ENCODE data around the gene CIPC. TPM values are rescaled to one million over a fixed set of nuclear protein-coding genes. Genes with fewer than 3 reads are reported as not detected.

Gene CIPC
- total RNA-seq, 1 donor from 2014 or later, result 70.3 TPM

- no peak for DNase-seq
- no peaks in the 10 kb centered on the region for H3K36me3 ChIP-seq
- H3K27ac ChIP-seq (replicated peaks), result no peak overlapping the region
- H3K4me1 ChIP-seq, result peaks cover 4% of the 10 kb centered on the region
- peaks cover 53% of the 10 kb centered on the region for H3K27me3 ChIP-seq (ENCODE audit: low read depth)
- intact Hi-C loops (cut with micrococcal nuclease), result no loop called here
- no peak for TF ChIP-seq CTCF (IDR thresholded peaks at IDR 0.05; ENCODE audit: borderline replicate concordance)
- no peaks in the 10 kb centered on the region for H3K9me3 ChIP-seq (replicated peaks)
- H3K4me3 ChIP-seq, result no peak overlapping the region
These were observed 33.1 kb downstream of the CIPC start for GRCh38 chr14:77131206-77131605.

GRCh38 chr14:77131871-77132486 is 33.9 kb downstream of the CIPC start:
- H3K27ac ChIP-seq (replicated peaks), result no peak overlapping the region
- intact Hi-C loops (cut with micrococcal nuclease), result no loop called here
- peaks cover 4% of the 10 kb centered on the region for H3K4me1 ChIP-seq
- no peak for TF ChIP-seq CTCF (IDR thresholded peaks at IDR 0.05; ENCODE audit: borderline replicate concordance)
- H3K36me3 ChIP-seq, result no peaks in the 10 kb centered on the region
- DNase-seq, result no peak
- no peak overlapping the region for H3K4me3 ChIP-seq
- peaks cover 57% of the 10 kb centered on the region for H3K27me3 ChIP-seq (ENCODE audit: low read depth)
- no peaks in the 10 kb centered on the region for H3K9me3 ChIP-seq (replicated peaks)

GRCh38 chr14:77133720-77134338 is 35.8 kb downstream of the CIPC start:
- no peak overlapping the region for H3K27ac ChIP-seq (replicated peaks)
- no peak overlapping the region for H3K4me3 ChIP-seq
- peak; percentile 40 for DNase-seq
- no peaks in the 10 kb centered on the region for H3K36me3 ChIP-seq
- peaks cover 75% of the 10 kb centered on the region for H3K27me3 ChIP-seq (ENCODE audit: low read depth)
- H3K4me1 ChIP-seq, result peaks cover 4% of the 10 kb centered on the region
- TF ChIP-seq CTCF (IDR thresholded peaks at IDR 0.05; ENCODE audit: borderline replicate concordance), result no peak
- intact Hi-C loops (cut with micrococcal nuclease), result no loop called here
- H3K9me3 ChIP-seq (replicated peaks), result no peaks in the 10 kb centered on the region

- no peak for TF ChIP-seq CTCF (IDR thresholded peaks at IDR 0.05; ENCODE audit: borderline replicate concordance)
- Histone ChIP-seq H3K27me3 (ENCODE audit: low read depth) (peaks cover 100% of the 10 kb centered on the region), H3K4me3 (no peak overlapping the region), H3K4me1 (peaks cover 29% of the 10 kb centered on the region), H3K9me3 (replicated peaks) (no peaks in the 10 kb centered on the region), H3K27ac (replicated peaks) (no peak overlapping the region), H3K36me3 (no peaks in the 10 kb centered on the region)
- no peak for DNase-seq
- intact Hi-C loops (cut with micrococcal nuclease), result no loop called here
These were observed 41.0 kb downstream of the CIPC start for GRCh38 chr14:77139022-77139421.

- Histone ChIP-seq H3K4me3 (no peak overlapping the region), H3K4me1 (peaks cover 29% of the 10 kb centered on the region), H3K27me3 (ENCODE audit: low read depth) (peaks cover 100% of the 10 kb centered on the region), H3K27ac (replicated peaks) (no peak overlapping the region), H3K36me3 (no peaks in the 10 kb centered on the region), H3K9me3 (replicated peaks) (no peaks in the 10 kb centered on the region)
- intact Hi-C loops (cut with micrococcal nuclease), result no loop called here
- DNase-seq, result no peak
- peak; percentile 48 for TF ChIP-seq CTCF (IDR thresholded peaks at IDR 0.05; ENCODE audit: borderline replicate concordance)
These were observed 41.7 kb downstream of the CIPC start for GRCh38 chr14:77139540-77140358.

Data from left ventricle myocardium inferior (tissue), 1 donor.